HepG2 (cell line): ENCODE results near the gene RBCK1. TPM values are rescaled to one million over a fixed set of nuclear protein-coding genes. Genes with fewer than 3 reads are reported as not detected.

Source experiments
- CHD4 ChIP-seq: fragments of 200-600 bp; sonication (generic); IDR thresholded peaks from 2 replicates; pipeline ENCODE4 v1.7.0; 2017; ENCODE audit warnings: mild to moderate bottlenecking, low read length, borderline replicate concordance
- GTF2F1 ChIP-seq: fragments of 150-350 bp; IDR thresholded peaks from 2 replicates; pipeline ENCODE4 v1.6.1; 2014; ENCODE audit warnings: low read length
- HMG20A ChIP-seq: IDR thresholded peaks from 2 replicates; pipeline ENCODE4 v1.6.1; 2016; ENCODE audit warnings: borderline replicate concordance
- HMGXB3 ChIP-seq: sonication (generic); formaldehyde crosslinking; IDR thresholded peaks from 2 replicates; pipeline ENCODE4 v1.4.0; 2020; ENCODE audit warnings: missing genetic modification reagents, borderline replicate concordance
- HNF4A ChIP-seq: sonication (generic); formaldehyde crosslinking; IDR thresholded peaks from 2 replicates; pipeline ENCODE4 v1.4.0; 2020; ENCODE audit warnings: missing genetic modification reagents
- MAFK ChIP-seq, 2 experiments: IDR thresholded peaks in 1 of 2; conservative IDR thresholded peaks in 1 of 2; 2 replicates each; pipeline ENCODE4 v1.6.1; 2011; ENCODE audit warnings: improper control_type of control experiment in 2 of 2, low read length in 2 of 2
- MZF1 ChIP-seq: sonication (generic); formaldehyde crosslinking; IDR thresholded peaks from 2 replicates; pipeline ENCODE4 v1.8.1; 2023; ENCODE audit warnings: mild to moderate bottlenecking, missing genetic modification reagents, borderline replicate concordance
- NR2F2 ChIP-seq: IDR thresholded peaks from 2 replicates; pipeline ENCODE4 v1.6.1; 2012; ENCODE audit warnings: low read depth, inconsistent platforms, borderline replicate concordance
- REL ChIP-seq: sonication (generic); formaldehyde crosslinking; conservative IDR thresholded peaks from 2 replicates; pipeline ENCODE4 v1.8.0; 2022; ENCODE audit warnings: mild to moderate bottlenecking, missing genetic modification reagents, moderate library complexity
- SIX4 ChIP-seq: sonication (generic); formaldehyde crosslinking; IDR thresholded peaks from 2 replicates; pipeline ENCODE4 v1.4.0; 2020; ENCODE audit warnings: missing genetic modification reagents
- SMAD3 ChIP-seq: sonication (generic); formaldehyde crosslinking; IDR thresholded peaks from 2 replicates; pipeline ENCODE4 v1.4.0; 2020; ENCODE audit warnings: missing genetic modification reagents
- TFDP2 ChIP-seq: sonication (generic); formaldehyde crosslinking; IDR thresholded peaks from 2 replicates; pipeline ENCODE4 v1.4.0; 2020; ENCODE audit warnings: missing genetic modification reagents
- ZBTB46 ChIP-seq: sonication (generic); formaldehyde crosslinking; IDR thresholded peaks from 2 replicates; pipeline ENCODE4 v1.4.0; 2020; ENCODE audit warnings: mild to moderate bottlenecking, missing genetic modification reagents, borderline replicate concordance
- ZEB1 ChIP-seq: IDR thresholded peaks from 2 replicates; pipeline ENCODE4 v1.6.1; 2012; ENCODE audit warnings: mild to moderate bottlenecking, low read depth, inconsistent platforms; ENCODE audit not compliant: insufficient replicate concordance
- ZMAT5 ChIP-seq: sonication (generic); formaldehyde crosslinking; IDR thresholded peaks from 2 replicates; pipeline ENCODE4 v1.5.0; 2020; ENCODE audit warnings: mild to moderate bottlenecking, low read depth, missing genetic modification reagents, borderline replicate concordance
- ZNF329 ChIP-seq: sonication (generic); formaldehyde crosslinking; IDR thresholded peaks from 2 replicates; pipeline ENCODE4 v1.9.0; 2021; ENCODE audit warnings: low read depth, mild to moderate bottlenecking, missing genetic modification reagents
- ZNF597 ChIP-seq: sonication (generic); formaldehyde crosslinking; IDR thresholded peaks from 2 replicates; pipeline ENCODE4 v1.5.0; 2020; ENCODE audit warnings: missing genetic modification reagents
- ZNF878 ChIP-seq: sonication (generic); formaldehyde crosslinking; IDR thresholded peaks from 2 replicates; pipeline ENCODE4 v1.8.1; 2023; ENCODE audit warnings: mild to moderate bottlenecking, missing genetic modification reagents, moderate library complexity
- polyA plus RNA-seq, 8 experiments: library from polyadenylated mRNA; depleted of rRNA in 3 of 8; stranded (reverse) in 7 of 8; unstranded in 1 of 8; fragments of >200 nt; fragmentation: Illumina TruSeq in 4 of 8; extraction: Trizol in 4 of 8; gene quantifications; 2 replicates each; pipeline versions ENCODE4 v1.2.1 to v1.2.3, GENCODE V29; 2011 to 2016; ENCODE audit warnings: low read depth in 4 of 8, missing spikeins in 1 of 8, mixed read lengths in 1 of 8; ENCODE audit not compliant: insufficient read depth in 1 of 8
- total RNA-seq, 5 experiments: library from RNA; depleted of rRNA; stranded (reverse); fragments of >200 nt; fragmentation: Illumina TruSeq; extraction: Trizol; gene quantifications; 2 replicates each; pipeline ENCODE4 v1.2.3, GENCODE V29; 2016; ENCODE audit warnings: low read depth in 1 of 5

The RBCK1 gene
- total and polyA plus RNA-seq, 2 of the 13 experiments (the other 11 are each of a cell fraction or from before 2014, with no cell fraction given), result 149 to 215 TPM

GRCh38 chr20:431012-431904, 23.2 kb downstream of the RBCK1 start (continued):
- no peak for TF ChIP-seq ZBTB46 (CRISPR knock-in tag)
- no peak for TF ChIP-seq HMG20A
- 0 out of 2 replicates have a peak, but pooled peaks have one; percentile 38 for TF ChIP-seq SIX4 (CRISPR knock-in tag)
- no peak for TF ChIP-seq CHD4
- peak; percentile 96 for TF ChIP-seq SMAD3
- TF ChIP-seq ZNF597 (CRISPR knock-in tag), result no peak
- no peak for TF ChIP-seq ZNF878 (CRISPR knock-in tag)
- TF ChIP-seq ZEB1, result no peak
- TF ChIP-seq ZMAT5 (CRISPR knock-in tag), result no peak
- no peak for TF ChIP-seq MZF1
- no peak; the same call in 1 of the 2 replicates for TF ChIP-seq NR2F2
- peak; percentile 33; the same call in 1 of the 2 replicates for TF ChIP-seq ZNF329 (CRISPR knock-in tag)
- peak; percentile 67; the same call in 1 of the 2 replicates for TF ChIP-seq HMGXB3 (CRISPR knock-in tag)
- no peak for TF ChIP-seq GTF2F1
- TF ChIP-seq REL (CRISPR knock-in tag), result peak; percentile 71; the same call in 1 of the 2 replicates
- TF ChIP-seq MAFK (conservative IDR thresholded peaks at IDR 0.05 in 1 of 2, IDR thresholded peaks at IDR 0.05 in 1 of 2; ENCODE audit: low read length in 2 of 2), result no peak
- peak; percentile 58; the same call in 1 of the 2 replicates for TF ChIP-seq TFDP2 (CRISPR knock-in tag)
- TF ChIP-seq HNF4A (CRISPR knock-in tag), result peak; percentile 2; the same call in 1 of the 2 replicates
